Activated gamma-delta T cell treated with anti-CD3 and anti-CD28 coated beads, Interleukin-2, amount 50 U/mL, for 16 hours (primary cell): ENCODE data around the gene PRR12.
"Not testable (repeated sequence)": the region's sequence is repeated elsewhere in the genome, so short reads cannot be mapped to it uniquely, and the experiment has no call there.

Experiments
- DNase-seq: peaks from one replicate; pipeline ENCODE4 v3.0.0-alpha.2; 2020; ENCODE audit warnings: low read depth

The PRR12 gene

DNA sequence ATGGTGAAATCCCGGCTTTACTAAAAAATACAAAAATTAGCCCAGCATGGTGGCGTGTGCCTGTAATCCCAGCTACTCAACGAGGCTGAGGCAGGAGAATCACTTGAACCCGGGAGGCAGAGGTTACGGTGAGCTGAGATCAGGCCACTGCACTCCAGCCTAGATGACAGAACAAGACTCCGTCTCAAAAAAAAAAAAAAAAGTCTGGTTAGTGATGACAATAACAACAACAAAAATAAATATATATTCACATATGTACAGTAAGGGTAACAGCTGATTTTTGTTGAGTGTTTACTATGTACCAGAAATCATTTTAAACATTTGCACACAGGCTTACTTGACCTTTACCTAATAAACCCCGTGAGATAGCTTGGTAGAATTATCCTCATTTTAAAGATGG, 26.0 kb downstream of the PRR12 start:
- DNase-seq, result no peak

- not testable (repeated sequence) for DNase-seq
Observed at GRCh38 chr19:49617860-49618259, 26.9 kb downstream of the PRR12 start.

DNA sequence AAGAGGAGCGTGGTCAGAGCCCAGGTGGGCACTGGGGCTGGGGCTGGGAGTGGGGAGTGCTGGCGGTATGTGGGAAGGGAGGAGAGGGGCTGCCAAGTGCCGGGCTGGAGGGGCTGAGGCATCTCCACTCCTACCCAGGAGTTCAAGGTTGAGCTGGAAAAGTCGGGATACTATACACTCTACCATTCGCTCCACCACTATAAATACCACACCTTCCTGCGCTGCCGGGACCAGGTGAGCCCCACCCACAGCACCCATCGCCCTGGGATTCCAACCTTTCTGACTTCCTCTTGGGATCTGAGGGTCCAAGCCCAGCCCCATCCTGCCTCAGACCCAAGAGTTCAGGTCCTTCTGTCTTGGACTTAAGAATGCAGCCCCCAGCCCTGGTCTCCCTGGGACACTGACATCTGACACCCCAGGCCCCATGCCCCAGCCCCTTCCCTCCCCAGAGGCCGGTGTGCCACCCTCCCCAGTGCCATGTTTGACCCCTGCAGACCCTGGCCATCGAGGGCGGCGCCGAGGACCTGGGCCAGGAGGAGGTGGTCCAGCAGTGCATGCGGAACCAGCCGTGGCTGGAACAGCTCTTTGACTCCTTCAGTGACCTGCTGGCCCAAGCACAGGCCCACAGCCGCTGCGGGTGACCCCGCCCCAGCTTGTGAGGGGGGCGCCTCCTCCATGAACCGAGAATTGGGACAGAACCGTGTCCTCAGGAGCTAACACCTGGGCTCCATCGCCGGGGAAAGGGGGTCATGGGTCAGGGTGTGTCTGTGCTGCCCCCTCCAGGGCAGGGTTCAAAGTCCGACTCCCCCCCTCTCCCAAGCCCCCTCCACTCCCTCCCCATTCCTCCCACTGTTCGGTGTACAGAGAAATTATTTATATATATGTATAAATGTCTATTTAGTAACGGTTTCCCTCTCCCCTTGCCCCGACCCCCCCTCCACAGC, 34.3 kb downstream of the PRR12 start:
- DNase-seq, result no peak

- no peak for DNase-seq
Observed at GRCh38 chr19:49626226-49626625, 35.2 kb downstream of the PRR12 start.

DNA sequence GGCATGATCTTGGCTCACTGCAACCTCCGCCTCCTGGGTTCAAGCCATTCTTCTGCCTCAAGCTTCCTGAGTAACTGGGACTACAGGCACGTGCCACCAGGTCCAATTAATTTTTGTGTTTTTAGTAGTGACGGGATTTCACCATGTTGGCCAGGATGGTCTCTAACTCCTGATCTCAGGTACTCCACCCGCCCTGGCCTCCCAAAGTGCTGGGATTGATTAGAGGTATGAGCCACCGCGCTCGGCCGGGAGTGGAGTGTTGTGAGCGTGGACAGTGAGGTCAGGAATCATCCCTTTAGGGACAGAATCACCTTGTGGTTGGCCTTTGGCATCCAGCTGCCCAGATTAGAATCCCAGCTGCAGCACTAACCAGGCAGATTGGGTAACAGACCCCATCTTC, 38.7 kb downstream of the PRR12 start:
- DNase-seq, result no peak

- DNase-seq, result no peak
Observed at GRCh38 chr19:49631014-49631588, 40.1 kb downstream of the PRR12 start.

DNA sequence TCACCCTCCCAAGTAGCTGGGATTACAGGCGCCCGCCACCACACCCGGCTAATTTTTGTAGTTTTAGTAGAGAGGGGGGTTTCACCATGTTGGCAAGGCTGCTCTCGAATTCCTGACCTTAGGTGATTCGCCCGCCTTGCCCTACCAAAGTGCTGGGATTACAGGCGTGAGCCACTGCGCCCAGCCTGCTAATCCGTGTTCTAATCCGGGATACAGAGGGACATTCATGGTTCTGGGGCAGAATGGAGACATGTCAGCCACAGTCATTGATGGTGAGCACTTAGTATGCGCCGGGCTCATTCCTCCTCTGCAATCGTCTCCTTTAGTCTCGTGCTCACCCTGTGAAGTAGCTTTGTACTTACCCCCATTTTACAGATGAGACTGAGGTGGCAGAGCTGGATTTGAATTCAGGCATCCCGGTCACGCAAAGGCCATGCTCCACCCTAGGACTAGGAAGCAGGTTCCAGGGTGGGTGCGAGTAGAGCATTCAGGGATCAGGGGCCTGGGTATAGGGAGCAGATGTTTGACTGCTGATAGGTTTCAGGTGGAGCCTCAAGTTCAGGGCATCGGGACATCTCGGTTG, 40.7 kb downstream of the PRR12 start:
- no peak for DNase-seq

DNA sequence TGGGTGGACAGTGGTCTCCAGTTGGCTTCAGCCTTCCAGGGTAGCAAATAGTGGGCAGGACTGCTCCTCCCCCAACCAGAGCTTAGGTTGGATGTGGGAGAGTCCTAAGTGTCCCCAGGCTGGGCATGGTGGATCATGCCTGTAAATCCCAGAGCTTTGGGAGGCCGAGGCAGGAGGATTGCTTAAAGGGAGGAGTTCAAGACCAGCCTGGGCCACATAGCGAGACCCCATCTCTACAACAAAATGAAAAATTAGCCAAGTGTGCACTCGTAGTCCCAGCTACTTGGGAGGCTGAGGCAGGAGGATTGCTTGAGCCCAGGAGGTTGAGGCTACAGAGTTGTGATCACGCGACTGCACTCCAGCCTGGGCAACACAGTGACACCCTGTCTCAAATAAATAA, 41.6 kb downstream of the PRR12 start:
- DNase-seq, result no peak

DNA sequence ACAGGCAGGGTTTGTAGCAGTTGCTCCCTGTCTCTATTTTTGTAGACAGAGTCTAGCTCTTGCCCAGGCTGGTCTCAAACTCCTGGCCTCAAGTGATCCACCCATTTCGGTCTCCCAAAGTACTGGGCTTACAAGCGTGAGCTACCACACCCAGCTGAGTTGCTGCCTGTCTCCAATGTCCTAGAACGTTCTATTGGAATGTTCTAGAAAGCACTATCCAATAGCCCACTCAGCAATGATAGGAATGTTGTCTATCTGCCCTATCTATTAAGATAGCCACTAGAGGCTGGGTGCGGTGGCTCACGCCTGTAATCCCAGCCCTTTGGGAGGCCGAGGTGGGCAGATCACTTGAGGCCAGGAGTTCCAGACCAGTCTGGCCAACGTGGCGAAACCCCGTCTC, 42.3 kb downstream of the PRR12 start:
- DNase-seq, result not testable (repeated sequence)

DNA sequence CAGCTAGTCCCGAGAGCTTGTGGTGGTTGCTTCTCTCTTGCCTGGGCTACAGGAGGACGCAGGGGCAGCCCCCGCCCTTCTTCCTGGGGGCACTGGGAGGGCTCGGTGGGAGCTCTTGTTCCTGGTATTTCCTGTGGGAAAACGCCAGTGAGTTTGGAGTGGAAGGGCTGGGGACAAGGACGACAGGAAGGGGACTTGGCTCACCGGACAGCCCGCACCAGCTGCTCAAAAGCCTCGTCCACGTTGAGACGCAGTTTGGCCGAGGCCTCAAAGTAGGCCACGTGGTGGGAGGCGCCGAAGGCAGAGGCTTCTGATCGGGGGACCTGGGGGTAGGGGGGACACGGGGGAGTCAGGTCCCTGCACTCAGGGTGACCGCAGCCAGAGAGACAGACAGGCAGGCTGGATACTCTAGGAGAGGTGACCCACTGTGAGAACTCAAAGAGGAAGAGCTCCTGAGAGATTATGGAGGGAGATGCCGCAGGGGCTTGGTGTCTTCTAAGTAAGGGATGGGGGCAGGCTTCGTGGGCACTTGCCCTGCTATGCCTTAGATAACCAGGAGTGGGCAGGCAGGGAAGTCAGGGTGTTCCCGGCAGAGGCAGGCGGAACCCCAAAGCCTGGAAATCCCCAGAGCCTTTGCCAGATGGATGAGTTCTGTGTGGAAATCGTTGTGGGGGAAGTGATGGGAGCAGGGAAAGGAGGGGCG, 44.7 kb downstream of the PRR12 start:
- no peak for DNase-seq

- DNase-seq, result no peak
Observed at GRCh38 chr19:49636233-49636932, 45.4 kb downstream of the PRR12 start.

DNA sequence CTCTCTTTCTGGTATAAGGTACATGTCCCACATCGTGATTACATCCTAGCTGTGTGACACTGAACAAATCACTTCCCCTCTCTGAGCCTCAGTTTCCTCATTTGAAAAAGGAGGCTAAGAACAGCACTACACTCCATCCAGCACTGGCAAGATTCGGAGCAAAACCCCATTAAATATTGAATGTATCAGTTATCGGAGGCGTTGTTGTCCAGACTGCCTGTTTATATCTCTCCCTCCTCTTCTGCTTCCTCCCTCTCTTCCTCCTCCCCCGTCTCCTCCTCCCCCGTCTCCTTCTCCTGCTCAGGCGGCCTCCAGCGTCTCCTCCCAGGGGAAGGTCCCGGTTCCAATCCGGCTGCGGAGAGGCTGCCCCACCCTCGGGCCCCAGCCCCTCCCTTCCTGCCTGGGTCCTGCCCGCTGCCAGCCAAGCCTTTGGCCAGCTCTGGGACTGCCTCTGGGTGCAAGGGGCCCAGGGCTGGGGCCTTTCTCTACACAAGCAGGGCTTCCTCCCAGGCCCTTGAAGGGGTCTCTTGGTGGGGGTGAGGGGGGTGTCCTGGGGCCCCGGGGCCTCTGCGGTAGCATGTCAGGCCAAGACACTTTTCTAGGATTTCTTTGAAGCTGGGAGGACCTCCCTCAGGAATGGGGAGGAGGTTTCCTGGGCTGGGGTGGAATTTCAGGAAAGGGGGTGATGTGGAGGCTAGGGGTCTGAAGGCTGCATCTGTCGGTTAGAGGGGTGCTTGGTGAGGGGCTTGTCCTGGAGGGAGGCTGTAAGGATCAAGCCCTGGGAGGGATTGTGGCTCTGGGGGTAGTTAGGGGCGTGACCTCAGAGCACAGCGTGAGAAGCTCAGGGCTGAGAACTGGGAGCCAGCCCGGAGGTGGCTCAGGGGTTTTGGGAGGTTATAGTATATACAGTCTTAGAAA, 47.1 kb downstream of the PRR12 start:
- no peak for DNase-seq

GRCh38 chr19:49639401-49640112, 48.6 kb downstream of the PRR12 start:
- no peak for DNase-seq

- DNase-seq, result peak; percentile 100
Observed at GRCh38 chr19:49640113-49640898, 49.3 kb downstream of the PRR12 start, which contains the start of gene RRAS. TSS of gene RRAS (minus strand) at chr19:49640143. CDS start at chr19:49640098, 45 bp downstream.

DNA sequence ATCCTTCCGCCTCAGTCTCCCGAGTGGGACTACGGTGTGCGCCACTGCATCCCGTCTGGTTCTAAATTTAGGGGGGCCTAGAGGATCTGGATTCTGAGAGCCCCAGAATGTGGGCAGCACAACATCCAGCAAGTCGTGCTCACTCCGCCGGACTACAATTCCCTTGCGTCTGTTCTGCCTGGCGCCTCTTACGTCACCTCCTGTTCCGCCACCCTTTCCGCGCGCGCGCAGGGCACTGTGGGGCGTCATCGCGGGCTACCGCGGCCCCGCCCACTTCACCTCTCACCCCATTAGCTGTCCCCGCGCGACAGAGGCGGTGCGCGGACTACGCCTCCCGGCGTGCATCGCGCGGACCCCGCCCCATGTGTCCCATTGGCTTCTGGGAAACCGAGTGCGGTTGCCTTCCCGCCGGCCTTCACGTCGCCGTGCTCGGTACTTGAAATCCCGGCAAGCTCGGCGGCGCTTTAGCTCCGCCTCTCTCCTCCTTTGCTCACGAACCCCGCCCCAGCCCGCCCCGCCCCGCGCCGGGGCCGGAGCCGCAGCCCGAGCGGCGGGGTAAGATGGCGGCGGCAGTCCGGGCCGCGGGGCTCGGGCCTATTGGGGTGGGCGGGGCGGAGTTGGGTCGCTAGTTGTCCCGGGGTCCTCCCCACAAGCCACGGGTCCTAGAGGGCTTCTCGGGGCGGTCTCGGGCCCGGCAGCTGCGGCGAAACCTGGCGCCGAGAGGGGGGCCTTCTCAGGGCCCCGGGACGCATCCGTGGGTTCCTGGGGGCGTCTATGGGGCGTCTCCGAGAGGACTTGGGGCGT, 50.9 kb downstream of the PRR12 start, which contains the start of gene SCAF1:
Gene SCAF1, plus strand, starts transcription at position 522 of the 804 bp plus-strand sequence. CDS start 2,818 bp downstream, outside the sequence.
- peak; percentile 98 for DNase-seq

GRCh38 chr19:49642492-49643035, 51.6 kb downstream of the PRR12 start:
- DNase-seq, result no peak

GRCh38 chr19:49643466-49643865, 52.5 kb downstream of the PRR12 start:
- no peak for DNase-seq

DNA sequence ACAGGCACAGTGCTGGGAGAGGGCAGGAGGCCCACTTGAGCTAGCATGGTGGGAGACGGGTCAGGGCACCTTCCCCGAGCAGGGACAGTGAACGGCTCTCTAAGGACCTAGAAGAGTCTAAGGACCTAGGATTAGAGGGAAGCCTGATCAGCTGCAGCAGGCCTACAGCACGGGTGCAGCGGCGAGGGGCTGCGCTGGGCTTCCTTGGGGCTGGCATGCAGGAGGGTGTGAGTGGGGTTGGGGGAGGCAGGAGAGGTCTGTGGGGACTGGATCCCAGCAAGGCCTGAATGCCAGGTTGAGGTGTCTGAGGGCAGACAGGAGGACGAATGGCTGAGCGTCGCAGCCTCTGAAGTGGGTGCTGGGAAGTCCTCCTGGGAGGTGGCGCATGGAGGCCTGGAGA, 54.6 kb downstream of the PRR12 start:
- DNase-seq, result no peak
